Astrocyte of the cerebellum (primary cell): Measurements from ENCODE around the gene ASPSCR1.
A peak's percentile ranks its signal among the peaks of the same experiment; 100 is the strongest.

Experiments used
- DNase-seq: peaks from one replicate; pipeline ENCODE4 v3.0.0-alpha.2; 2011; ENCODE audit warnings: low read depth
- H3K4me3 ChIP-seq: 2 replicates; pipeline ENCODE4 v1.5.1; 2011; ENCODE audit warnings: mild to moderate bottlenecking, low read depth, low read length, moderate library complexity
- CTCF ChIP-seq: IDR thresholded peaks from 2 replicates; pipeline ENCODE4 v1.5.1; 2012; ENCODE audit warnings: low read length, low read depth, moderate library complexity, mild to moderate bottlenecking; ENCODE audit errors: missing control alignments
- in situ Hi-C: cut with HindIII; loops from 2 replicates; pipeline ENCODE4 v1.10.0; 2017; ENCODE audit warnings: low sequenced_read_pairs

The ASPSCR1 gene

GRCh38 chr17:82065193-82065637 lies 87.8 kb downstream of the ASPSCR1 start:
- in situ Hi-C loops = no loop called here
- H3K4me3 ChIP-seq = peak overlapping the region; percentile 80
- TF ChIP-seq CTCF = no peak
- no peak for DNase-seq

- in situ Hi-C loops = no loop called here
- H3K4me3 ChIP-seq = peak within 1 kb of the TSS; percentile 80
- no peak for TF ChIP-seq CTCF
- DNase-seq = no peak
Observed at GRCh38 chr17:82065638-82066303, 88.3 kb downstream of the ASPSCR1 start, which contains the start of gene DUS1L. Gene DUS1L (minus strand): TSS chr17:82065804. CDS start chr17:82065059, 745 bp downstream.
